SU-DHL-6 (cell line): ENCODE data around the gene C5orf22.

Source experiments
- H2AFZ ChIP-seq: fragments of 200-600 bp; sonication (generic); 2 replicates; pipeline ENCODE4 v1.6.1; 2014; ENCODE audit warnings: low read depth, mild to moderate bottlenecking, moderate library complexity, mixed read lengths, antibody characterized with exemption, low read length; ENCODE audit not compliant: severe bottlenecking
- H3F3A ChIP-seq: fragments of 200-600 bp; shearing (Covaris generic); 2 replicates; pipeline ENCODE4 v1.6.0; 2016; ENCODE audit warnings: antibody characterized with exemption, mild to moderate bottlenecking; ENCODE audit not compliant: insufficient read depth
- H3K27ac ChIP-seq: fragments of 200-600 bp; sonication (generic); 2 replicates; pipeline ENCODE4 v1.5.1; 2016; ENCODE audit warnings: low read depth, mild to moderate bottlenecking, low read length, moderate library complexity, mixed read lengths
- H3K27me3 ChIP-seq: fragments of 200-600 bp; sonication (generic), shearing (Covaris generic); 2 replicates; pipeline ENCODE4 v1.6.0; 2014; ENCODE audit warnings: mild to moderate bottlenecking, low read length
- H3K36me3 ChIP-seq: fragments of 200-600 bp; sonication (generic); 2 replicates; pipeline ENCODE4 v1.6.1; 2014; ENCODE audit warnings: mild to moderate bottlenecking, low read length, mixed read lengths
- H3K4me2 ChIP-seq: fragments of 300-600, 200-600 bp; shearing (Covaris generic), sonication (generic); 2 replicates; pipeline ENCODE4 v1.6.0; 2014; ENCODE audit warnings: low read length, low read depth, mild to moderate bottlenecking; ENCODE audit not compliant: poor library complexity, severe bottlenecking
- H3K4me3 ChIP-seq: fragments of 200-600 bp; sonication (generic); 2 replicates; pipeline ENCODE4 v1.5.1; 2014; ENCODE audit warnings: antibody characterized with exemption, low read length, mild to moderate bottlenecking, mixed read lengths; ENCODE audit not compliant: insufficient read depth, poor library complexity, severe bottlenecking
- H3K79me2 ChIP-seq: fragments of 200-600 bp; sonication (generic); 2 replicates; pipeline ENCODE4 v1.6.1; 2014; ENCODE audit warnings: mild to moderate bottlenecking, low read length, moderate library complexity; ENCODE audit not compliant: insufficient read depth
- H3K9ac ChIP-seq: fragments of 200-600 bp; sonication (generic); 2 replicates; pipeline ENCODE4 v1.7.0; 2014; ENCODE audit warnings: mild to moderate bottlenecking, low read length
- H3K9me2 ChIP-seq: fragments of 200-600 bp; sonication (generic); replicated peaks from 2 replicates; pipeline ENCODE4 v1.6.1; 2014; ENCODE audit warnings: low read length; ENCODE audit not compliant: insufficient read depth
- H3K9me3 ChIP-seq: fragments of 200-600 bp; sonication (generic); 2 replicates; pipeline ENCODE4 v1.6.1; 2014; ENCODE audit warnings: low read length, mixed read lengths; ENCODE audit not compliant: insufficient read depth
- H4K20me1 ChIP-seq: fragments of 200-600 bp; sonication (generic); 2 replicates; pipeline ENCODE4 v1.6.1; 2014; ENCODE audit warnings: low read depth, mild to moderate bottlenecking, antibody characterized with exemption, low read length, moderate library complexity, mixed read lengths
- CTCF ChIP-seq: fragments of 200-600 bp; sonication (generic); IDR thresholded peaks from one replicate; pipeline ENCODE4 v1.5.1; 2017; ENCODE audit warnings: antibody characterized with exemption, mild to moderate bottlenecking, low read length, moderate library complexity; ENCODE audit not compliant: insufficient read depth, poor library complexity, severe bottlenecking
- EZH2phosphoT487 ChIP-seq: fragments of 200-600 bp; sonication (generic), shearing (Covaris generic); conservative IDR thresholded peaks from 2 replicates; pipeline ENCODE4 v1.6.1; 2018; ENCODE audit warnings: mild to moderate bottlenecking, antibody characterized with exemption, low read length, moderate library complexity, mixed read lengths

The C5orf22 gene

GRCh38 chr5:31604644-31605043 lies 72.5 kb downstream of the C5orf22 start:
- H4K20me1 ChIP-seq: no peaks in the 10 kb centered on the region
- H3K9ac ChIP-seq: no peak overlapping the region
- no peaks in the 10 kb centered on the region for H3F3A ChIP-seq
- H3K9me3 ChIP-seq: no peaks in the 10 kb centered on the region
- H3K79me2 ChIP-seq: no peaks in the 10 kb centered on the region
- no peak for TF ChIP-seq CTCF
- TF ChIP-seq EZH2phosphoT487: no peak
- H3K27me3 ChIP-seq: no peaks in the 10 kb centered on the region
- H3K36me3 ChIP-seq: no peaks in the 10 kb centered on the region
- no peak overlapping the region for H3K4me3 ChIP-seq
- H3K9me2 ChIP-seq: no peaks in the 10 kb centered on the region
- H3K27ac ChIP-seq: no peak overlapping the region
- no peak overlapping the region for H3K4me2 ChIP-seq
- H2AFZ ChIP-seq: no peak overlapping the region
